ENCODE results near the gene DPH6.

- TF ChIP-seq CTCF (IDR thresholded peaks at IDR 0.05) (no peak), ZFX (IDR thresholded peaks at IDR 0.05; ENCODE audit: borderline replicate concordance) (no peak)
These were observed 49.7 kb upstream of the DPH6 start for GRCh38 chr15:35595656-35596055.

All from 22Rv1 (cell line).